Activated B cell treated with CpG ODN at 0.5 μM for 24 hours (primary cell): ENCODE measurements around the gene PDE6D. TPM values are rescaled to one million over a fixed set of nuclear protein-coding genes. Genes with fewer than 3 reads are reported as not detected.

Experiments used
- ATAC-seq: fragments of 200-7000 bp; cut with Tn5 transposase; one replicate; pipeline ENCODE4 v1.10.0; 2021; ENCODE audit warnings: low read depth, mild to moderate bottlenecking, moderate library complexity
- CTCF ChIA-PET: fragments of 350-600 bp; sonication (Branson Sonifier 250); formaldehyde crosslinking; loops from one replicate; lab custom pipeline; 2021; ENCODE audit warnings: antibody characterized with exemption; lab: Charles Lee
- POLR2A ChIA-PET: fragments of 350-600 bp; sonication (Branson Sonifier 250); formaldehyde crosslinking; loops from one replicate; lab custom pipeline; 2021; ENCODE audit warnings: antibody characterized with exemption; lab: Charles Lee
- DNase-seq: peaks from one replicate; pipeline ENCODE4 v3.0.0; 2022
- H3K27ac Mint-ChIP-seq: one replicate; pipeline ENCODE4 v1.8.0; 2020; ENCODE audit warnings: mixed read lengths
- H3K27me3 Mint-ChIP-seq: one replicate; pipeline ENCODE4 v1.8.0; 2021; ENCODE audit warnings: mixed read lengths
- H3K36me3 Mint-ChIP-seq: one replicate; pipeline ENCODE4 v1.8.0; 2021; ENCODE audit warnings: low read depth, mixed read lengths
- H3K4me1 Mint-ChIP-seq: one replicate; pipeline ENCODE4 v1.8.0; 2021; ENCODE audit warnings: mixed read lengths
- H3K4me3 Mint-ChIP-seq: one replicate; pipeline ENCODE4 v1.8.0; 2020; ENCODE audit warnings: mild to moderate bottlenecking, mixed read lengths
- H3K9me3 Mint-ChIP-seq: one replicate; pipeline ENCODE4 v1.8.0; 2020; ENCODE audit warnings: mixed read lengths
- intact Hi-C: fragments of 100-400 bp; cut with micrococcal nuclease; formaldehyde crosslinking; loops from one replicate; pipeline ENCODE4 v1.15.1; 2024
- total RNA-seq: library from RNA; stranded (reverse); gene quantifications from 2 replicates; pipeline ENCODE4 v1.2.3, GENCODE V29; 2022
- TF ChIP-seq, protein P1 (sequence below): fragments of 200-600 bp; IDR thresholded peaks from one replicate; pipeline ENCODE4 v1.8.0; 2022; ENCODE audit warnings: antibody characterized with exemption, mild to moderate bottlenecking

Gene PDE6D
- total RNA-seq, 1 donor from 2014 or later = 41.3 TPM

DNA sequence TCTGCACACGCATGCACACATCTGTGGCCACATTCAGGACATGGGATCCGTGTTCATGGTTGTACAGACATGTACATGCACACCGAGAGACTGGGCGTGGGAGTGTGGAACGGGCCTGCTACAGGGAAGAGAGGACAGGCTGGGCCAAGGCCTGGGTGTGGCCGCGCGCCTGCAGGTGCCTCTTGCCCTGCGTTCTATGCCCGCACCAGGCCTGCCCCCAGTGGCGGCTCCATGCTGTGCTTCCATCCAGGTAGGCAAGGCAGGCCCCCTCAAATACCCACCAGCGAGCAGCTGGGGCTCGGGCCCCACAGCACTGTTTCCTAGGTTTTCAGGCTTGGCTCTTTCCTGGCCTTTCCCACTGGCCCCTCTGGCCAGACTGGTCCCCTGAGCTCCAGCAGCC lies 88.2 kb downstream of the PDE6D start:
- TF ChIP-seq, protein P1, sequence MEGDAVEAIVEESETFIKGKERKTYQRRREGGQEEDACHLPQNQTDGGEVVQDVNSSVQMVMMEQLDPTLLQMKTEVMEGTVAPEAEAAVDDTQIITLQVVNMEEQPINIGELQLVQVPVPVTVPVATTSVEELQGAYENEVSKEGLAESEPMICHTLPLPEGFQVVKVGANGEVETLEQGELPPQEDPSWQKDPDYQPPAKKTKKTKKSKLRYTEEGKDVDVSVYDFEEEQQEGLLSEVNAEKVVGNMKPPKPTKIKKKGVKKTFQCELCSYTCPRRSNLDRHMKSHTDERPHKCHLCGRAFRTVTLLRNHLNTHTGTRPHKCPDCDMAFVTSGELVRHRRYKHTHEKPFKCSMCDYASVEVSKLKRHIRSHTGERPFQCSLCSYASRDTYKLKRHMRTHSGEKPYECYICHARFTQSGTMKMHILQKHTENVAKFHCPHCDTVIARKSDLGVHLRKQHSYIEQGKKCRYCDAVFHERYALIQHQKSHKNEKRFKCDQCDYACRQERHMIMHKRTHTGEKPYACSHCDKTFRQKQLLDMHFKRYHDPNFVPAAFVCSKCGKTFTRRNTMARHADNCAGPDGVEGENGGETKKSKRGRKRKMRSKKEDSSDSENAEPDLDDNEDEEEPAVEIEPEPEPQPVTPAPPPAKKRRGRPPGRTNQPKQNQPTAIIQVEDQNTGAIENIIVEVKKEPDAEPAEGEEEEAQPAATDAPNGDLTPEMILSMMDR = no peak
- Mint-ChIP-seq H3K4me1 (peaks cover 3% of the 10 kb centered on the region), H3K9me3 (no peaks in the 10 kb centered on the region), H3K27ac (no peak overlapping the region), H3K27me3 (no peaks in the 10 kb centered on the region), H3K4me3 (no peak overlapping the region), H3K36me3 (no peaks in the 10 kb centered on the region)
- CTCF ChIA-PET = interaction anchor here (1.5 kb wide), 1 partner anchor 15 kb away, joined by 6 read pairs; no protein-coding TSS in a partner anchor
- no peak for DNase-seq
- POLR2A ChIA-PET = interaction anchor here (2.3 kb wide), 1 partner anchor 13 kb away, joined by 15 read pairs; no protein-coding TSS in a partner anchor
- intact Hi-C loops = no loop called here
- ATAC-seq = no peak

DNA sequence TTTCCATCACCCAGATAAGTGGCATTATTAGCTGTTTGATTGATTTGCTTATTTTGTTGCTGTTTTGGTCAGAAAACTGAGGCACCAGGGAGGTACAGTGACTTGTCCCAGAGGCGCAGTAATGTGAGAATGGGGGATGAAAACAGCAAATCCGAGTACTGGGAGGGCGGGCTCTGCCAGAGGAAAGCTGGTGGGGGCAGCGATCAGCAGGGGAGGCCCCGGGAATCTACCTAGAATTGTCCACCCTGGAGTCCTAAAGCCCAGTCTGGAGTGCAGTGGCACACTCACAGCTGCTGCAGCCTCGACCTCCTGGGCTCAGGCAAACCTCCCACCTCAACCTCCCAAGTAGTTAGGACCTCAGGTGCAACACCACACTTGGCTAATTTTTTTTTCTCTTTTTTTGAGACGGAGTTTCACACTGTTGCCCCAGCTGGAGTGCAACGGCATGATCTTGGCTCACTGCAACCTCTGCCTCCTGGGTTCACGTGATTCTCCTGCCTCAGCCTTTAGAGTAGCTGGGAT lies 89.8 kb downstream of the PDE6D start:
- no peak overlapping the region for H3K4me3 Mint-ChIP-seq
- DNase-seq (no peak), ATAC-seq (no peak)
- intact Hi-C loops = no loop called here
- TF ChIP-seq, protein P1 = no peak
- no peaks in the 10 kb centered on the region for H3K36me3 Mint-ChIP-seq
- no peaks in the 10 kb centered on the region for H3K9me3 Mint-ChIP-seq
- POLR2A ChIA-PET = interaction anchor here (0.8 to 1.3 kb wide), 3 partner anchors 15 to 24 kb away, joined by 3 to 5 read pairs (median 4); partner anchors contain the start of gene PTMA
- H3K27ac Mint-ChIP-seq = no peak overlapping the region
- H3K27me3 Mint-ChIP-seq = no peaks in the 10 kb centered on the region
- CTCF ChIA-PET = interaction anchor here (0.6 kb wide), 1 partner anchor 63 kb away, joined by 4 read pairs; no protein-coding TSS in a partner anchor
- peaks cover 15% of the 10 kb centered on the region for H3K4me1 Mint-ChIP-seq

DNA sequence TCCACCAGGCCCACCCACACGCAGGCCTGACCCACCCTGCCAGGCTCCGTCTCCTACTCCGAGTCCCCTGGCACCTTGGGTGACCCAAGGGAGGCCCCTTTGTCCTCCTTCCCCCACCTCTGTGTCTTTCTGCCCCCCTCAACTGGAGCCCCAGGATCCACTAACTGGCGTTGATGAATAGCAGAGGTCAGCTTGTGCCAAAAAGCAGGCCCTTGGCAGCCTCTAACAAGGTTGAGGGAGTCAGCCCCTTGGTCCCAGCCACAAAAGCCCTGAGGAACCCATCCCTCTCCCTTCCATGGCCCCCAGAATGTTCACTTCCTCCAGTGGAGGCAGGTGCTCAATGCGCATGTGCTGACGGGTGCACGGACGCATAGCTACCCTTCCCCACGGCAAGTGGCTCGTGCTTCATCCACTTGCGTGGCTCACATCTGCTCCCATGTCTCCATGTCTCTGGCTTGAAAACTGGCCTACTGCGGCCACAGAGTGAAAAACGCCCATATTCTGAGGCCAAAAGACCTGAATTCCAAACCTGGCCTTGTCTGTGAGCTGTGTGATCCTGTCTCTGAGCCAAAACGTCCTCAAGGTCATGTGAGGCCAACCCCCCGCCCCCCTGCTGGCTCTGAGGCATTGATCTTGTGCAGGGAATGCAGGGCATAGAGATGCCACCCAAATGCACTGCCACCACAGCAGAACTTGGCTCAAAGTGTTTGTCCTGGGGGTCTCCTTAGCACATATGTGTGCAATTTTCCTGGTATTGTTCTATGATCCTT lies 91.8 kb downstream of the PDE6D start:
- TF ChIP-seq, protein P1 = no peak
- no peak for DNase-seq
- no peak overlapping the region for H3K4me3 Mint-ChIP-seq
- H3K9me3 Mint-ChIP-seq = no peaks in the 10 kb centered on the region
- H3K4me1 Mint-ChIP-seq = peaks cover 28% of the 10 kb centered on the region
- ChIA-PET POLR2A (interaction anchor here (0.7 to 12.0 kb wide), 4 partner anchors 14 to 92 kb away, joined by 3 to 280 read pairs (median 92); partner anchors contain the start of genes PDE6D and PTMA), CTCF (interaction anchor here (1.2 to 20.2 kb wide), 2 partner anchors 14 to 25 kb away, joined by 3 to 429 read pairs; no protein-coding TSS in a partner anchor)
- no peaks in the 10 kb centered on the region for H3K27me3 Mint-ChIP-seq
- no peak for ATAC-seq
- no peaks in the 10 kb centered on the region for H3K36me3 Mint-ChIP-seq
- no peak overlapping the region for H3K27ac Mint-ChIP-seq
- intact Hi-C loops = no loop called here

DNA sequence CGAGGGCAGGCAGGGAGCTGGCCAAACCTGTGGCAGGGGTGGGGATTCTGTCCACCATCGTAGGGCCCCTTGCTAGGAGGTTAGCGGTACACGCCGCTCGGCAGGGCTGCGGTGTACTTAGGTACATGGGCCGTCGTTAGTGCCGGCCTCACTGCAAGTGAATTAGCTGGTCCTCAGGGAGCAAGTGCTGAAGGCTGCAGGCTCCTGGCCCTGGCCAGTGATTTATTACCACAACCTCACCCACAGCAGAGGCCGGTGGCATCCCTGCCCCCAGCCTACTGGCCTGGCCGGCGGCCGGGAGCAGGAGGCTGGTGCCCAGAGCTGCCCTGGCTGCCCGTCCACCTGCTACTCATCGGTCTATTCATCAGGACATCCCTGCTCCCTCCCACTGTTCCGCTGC lies 92.4 kb downstream of the PDE6D start:
- H3K27ac Mint-ChIP-seq = no peak overlapping the region
- H3K4me1 Mint-ChIP-seq = peaks cover 33% of the 10 kb centered on the region
- intact Hi-C loops = no loop called here
- H3K36me3 Mint-ChIP-seq = no peaks in the 10 kb centered on the region
- ChIA-PET CTCF (interaction anchor here (1.2 to 20.2 kb wide), 2 partner anchors 13 to 26 kb away, joined by 3 to 429 read pairs; no protein-coding TSS in a partner anchor), POLR2A (interaction anchor here (0.7 to 12.0 kb wide), 4 partner anchors 14 to 93 kb away, joined by 3 to 280 read pairs (median 92); partner anchors contain the start of genes PDE6D and PTMA)
- TF ChIP-seq, protein P1 = no peak
- H3K27me3 Mint-ChIP-seq = no peaks in the 10 kb centered on the region
- no peaks in the 10 kb centered on the region for H3K9me3 Mint-ChIP-seq
- ATAC-seq (no peak), DNase-seq (no peak)
- H3K4me3 Mint-ChIP-seq = no peak overlapping the region
